T-helper 2 cell treated with Interferon-gamma antibody and Interleukin-4, amounts not matched to agents 5 μg/mL and 100 μg/mL, for 36 hours (primary cell): ENCODE data around the gene DISP3.

Source experiments
- DNase-seq: peaks from one replicate; pipeline ENCODE4 v3.0.0; 2021; ENCODE audit warnings: low spot score
- H3K27ac Mint-ChIP-seq: one replicate; pipeline ENCODE4 v1.8.0; 2021; ENCODE audit warnings: mild to moderate bottlenecking, mixed read lengths
- H3K27me3 Mint-ChIP-seq: one replicate; pipeline ENCODE4 v1.8.0; 2021; ENCODE audit warnings: low read depth, mixed read lengths
- H3K36me3 Mint-ChIP-seq: one replicate; pipeline ENCODE4 v1.8.0; 2021; ENCODE audit warnings: low read depth, mixed read lengths
- H3K4me1 Mint-ChIP-seq: one replicate; pipeline ENCODE4 v1.8.0; 2021; ENCODE audit warnings: low read depth, mixed read lengths
- H3K4me3 Mint-ChIP-seq: one replicate; pipeline ENCODE4 v1.8.0; 2022; ENCODE audit warnings: mild to moderate bottlenecking, moderate library complexity, mixed read lengths
- H3K9me3 Mint-ChIP-seq: one replicate; pipeline ENCODE4 v1.8.0; 2021; ENCODE audit warnings: mixed read lengths

DISP3 gene

DNA sequence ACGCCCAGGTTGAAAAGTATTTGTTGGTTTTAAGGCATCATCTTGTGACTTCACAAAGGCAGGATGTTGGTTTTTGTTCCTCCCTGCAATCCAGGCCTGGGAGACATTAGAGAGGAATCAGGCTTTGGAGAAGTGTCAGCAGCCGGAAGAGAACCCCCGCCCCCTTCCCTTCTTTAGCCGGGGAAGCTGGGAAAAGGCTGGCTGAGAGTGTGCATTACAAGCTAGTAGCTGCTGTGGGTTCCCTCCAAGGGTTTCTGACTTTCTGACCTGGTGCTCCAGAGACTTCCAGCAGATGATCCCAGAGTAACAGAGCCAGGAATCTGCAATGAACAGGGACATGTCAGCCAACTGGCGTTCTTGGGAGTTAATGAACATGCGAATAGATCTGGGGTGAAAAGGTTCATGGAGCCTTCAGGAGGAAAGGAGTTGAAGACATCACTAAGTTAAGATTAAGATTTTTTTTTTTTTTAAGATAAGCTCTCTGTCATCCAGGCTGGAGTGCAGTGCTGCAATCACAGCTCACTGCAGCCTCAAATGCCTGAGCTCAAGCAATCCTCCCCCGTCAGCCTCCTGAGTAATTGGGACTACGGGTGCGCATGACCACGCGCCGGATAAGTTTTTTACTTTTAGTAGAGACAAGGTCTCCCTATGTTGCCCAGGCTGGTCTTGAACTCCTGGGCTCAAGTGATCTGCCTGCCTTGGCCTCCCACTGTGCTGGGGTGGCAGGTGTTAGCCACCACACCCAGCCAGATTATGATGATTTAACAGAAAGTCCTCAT, 7.5 kb downstream of the DISP3 start:
- H3K36me3 Mint-ChIP-seq, result no peaks in the 10 kb centered on the region
- no peak overlapping the region for H3K4me3 Mint-ChIP-seq
- H3K27ac Mint-ChIP-seq, result no peak overlapping the region
- no peaks in the 10 kb centered on the region for H3K9me3 Mint-ChIP-seq
- H3K4me1 Mint-ChIP-seq, result no peaks in the 10 kb centered on the region
- H3K27me3 Mint-ChIP-seq, result peaks cover 4% of the 10 kb centered on the region
- DNase-seq, result no peak

DNA sequence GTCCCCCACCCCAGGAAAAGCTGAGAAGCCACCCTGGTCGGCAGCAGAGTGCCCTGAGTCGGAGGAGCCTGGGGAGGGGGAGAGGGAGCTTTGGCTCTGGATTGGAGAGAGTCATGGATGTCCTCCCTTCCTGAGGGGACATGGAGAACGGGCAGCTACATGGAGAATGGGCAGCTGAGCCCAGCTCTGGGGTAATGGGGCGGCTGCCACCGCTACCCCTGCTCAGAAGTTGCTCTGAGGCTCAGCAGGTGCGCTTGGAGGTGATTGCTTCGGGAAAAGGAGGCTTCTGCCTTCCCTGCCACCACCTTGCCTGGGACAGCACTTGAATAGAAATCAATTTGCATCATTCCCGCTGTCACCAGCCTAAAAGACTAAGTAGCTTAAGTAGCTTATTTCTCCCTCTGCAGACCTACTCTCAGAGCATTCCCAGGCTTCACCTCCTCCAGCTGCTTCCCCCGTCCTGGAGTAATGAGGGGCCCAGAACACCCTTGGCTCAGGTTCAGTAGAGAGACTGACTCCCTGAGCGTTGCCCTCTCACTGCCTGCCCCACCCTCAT, 8.3 kb downstream of the DISP3 start:
- no peak for DNase-seq
- Mint-ChIP-seq H3K27ac (no peak overlapping the region), H3K9me3 (no peaks in the 10 kb centered on the region), H3K4me1 (no peaks in the 10 kb centered on the region), H3K27me3 (peaks cover 2% of the 10 kb centered on the region), H3K36me3 (no peaks in the 10 kb centered on the region), H3K4me3 (no peak overlapping the region)

DNA sequence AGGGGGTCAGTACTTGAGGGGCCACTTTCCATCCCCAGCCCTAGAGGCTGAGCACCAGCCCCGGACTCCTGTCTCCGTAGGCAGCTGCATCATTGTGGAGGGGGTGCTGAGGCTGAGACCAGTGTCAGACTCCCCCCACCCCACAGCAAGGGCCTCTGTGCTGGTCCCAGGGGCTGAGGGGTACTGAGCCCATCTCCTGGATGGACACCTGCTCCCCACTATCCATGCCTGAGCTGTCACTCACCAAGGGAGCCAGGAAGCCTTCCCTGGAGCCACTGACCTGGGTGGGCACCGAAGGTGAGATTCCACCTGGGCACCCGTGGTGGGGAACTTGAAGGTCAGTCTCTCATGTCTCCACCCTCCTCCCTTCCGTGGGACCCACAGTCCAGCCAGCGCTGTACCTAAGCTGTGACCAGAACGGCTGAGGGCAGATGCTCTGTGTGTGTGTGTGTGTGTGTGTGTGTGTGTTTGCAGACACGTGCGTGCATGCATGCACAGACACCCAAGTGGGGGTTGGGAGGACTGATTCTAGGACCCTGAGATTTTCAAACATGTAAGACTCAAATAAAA, 9.3 kb downstream of the DISP3 start:
- Mint-ChIP-seq H3K27me3 (peaks cover 2% of the 10 kb centered on the region), H3K4me3 (no peak overlapping the region), H3K36me3 (no peaks in the 10 kb centered on the region), H3K27ac (no peak overlapping the region), H3K4me1 (no peaks in the 10 kb centered on the region), H3K9me3 (no peaks in the 10 kb centered on the region)
- no peak for DNase-seq

DNA sequence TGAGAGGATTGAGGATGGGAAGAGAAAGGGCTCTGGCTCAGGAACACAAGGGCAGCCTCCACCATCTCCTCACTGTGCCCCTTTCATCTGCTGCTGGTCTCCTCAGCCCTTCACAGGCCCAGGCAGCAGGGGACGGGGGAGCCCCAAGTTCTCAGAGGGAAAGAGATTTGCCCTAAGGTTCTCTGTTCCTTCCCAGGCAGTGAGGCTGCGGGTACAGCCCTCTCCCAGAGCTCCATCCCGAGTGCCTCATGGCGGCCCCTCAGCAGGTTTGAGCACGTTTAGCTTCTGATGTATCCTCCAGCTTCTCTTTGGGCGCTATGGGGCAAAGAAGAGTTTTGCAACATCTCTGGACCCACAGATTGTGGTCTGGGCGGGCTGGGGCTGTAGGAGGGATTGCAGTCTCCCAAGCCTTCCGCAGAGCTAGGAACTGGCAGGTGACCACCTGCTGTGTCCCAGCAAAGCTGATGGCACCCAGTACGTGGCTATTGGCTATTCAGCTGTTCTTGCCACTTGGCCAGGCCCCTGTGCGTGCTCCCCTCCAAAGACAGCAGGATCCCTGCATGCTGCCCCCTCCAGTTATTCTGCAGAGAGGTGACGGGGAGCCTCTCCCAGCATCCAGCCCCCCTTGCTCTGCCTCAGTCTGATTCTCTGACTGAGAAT, 10.1 kb downstream of the DISP3 start:
- no peak overlapping the region for H3K4me3 Mint-ChIP-seq
- H3K27me3 Mint-ChIP-seq, result peaks cover 2% of the 10 kb centered on the region
- no peaks in the 10 kb centered on the region for H3K4me1 Mint-ChIP-seq
- no peak overlapping the region for H3K27ac Mint-ChIP-seq
- DNase-seq, result no peak
- H3K36me3 Mint-ChIP-seq, result no peaks in the 10 kb centered on the region
- no peaks in the 10 kb centered on the region for H3K9me3 Mint-ChIP-seq

DNA sequence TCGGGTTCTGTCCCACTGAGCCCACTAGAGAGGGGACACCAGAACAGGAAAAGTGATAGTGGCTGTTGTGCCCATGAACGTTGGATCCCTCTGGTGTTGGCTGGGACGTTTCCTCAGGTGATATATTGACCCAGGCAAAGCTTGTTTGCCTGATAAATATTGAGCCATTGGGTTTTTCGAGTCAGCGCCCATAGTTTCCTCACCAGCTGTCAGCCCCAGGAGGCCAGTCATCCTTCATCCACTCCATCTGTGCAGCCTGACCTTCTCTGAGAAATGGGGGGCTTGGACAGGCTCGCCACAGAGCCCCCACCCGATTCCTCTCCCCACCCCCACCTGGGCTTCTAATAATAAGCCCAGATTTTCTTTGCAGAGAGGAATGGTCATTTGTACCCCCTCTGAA, 13.3 kb downstream of the DISP3 start:
- H3K4me1 Mint-ChIP-seq, result no peaks in the 10 kb centered on the region
- H3K9me3 Mint-ChIP-seq, result no peaks in the 10 kb centered on the region
- no peak overlapping the region for H3K4me3 Mint-ChIP-seq
- no peaks in the 10 kb centered on the region for H3K27me3 Mint-ChIP-seq
- no peak overlapping the region for H3K27ac Mint-ChIP-seq
- H3K36me3 Mint-ChIP-seq, result no peaks in the 10 kb centered on the region
- DNase-seq, result no peak

DNA sequence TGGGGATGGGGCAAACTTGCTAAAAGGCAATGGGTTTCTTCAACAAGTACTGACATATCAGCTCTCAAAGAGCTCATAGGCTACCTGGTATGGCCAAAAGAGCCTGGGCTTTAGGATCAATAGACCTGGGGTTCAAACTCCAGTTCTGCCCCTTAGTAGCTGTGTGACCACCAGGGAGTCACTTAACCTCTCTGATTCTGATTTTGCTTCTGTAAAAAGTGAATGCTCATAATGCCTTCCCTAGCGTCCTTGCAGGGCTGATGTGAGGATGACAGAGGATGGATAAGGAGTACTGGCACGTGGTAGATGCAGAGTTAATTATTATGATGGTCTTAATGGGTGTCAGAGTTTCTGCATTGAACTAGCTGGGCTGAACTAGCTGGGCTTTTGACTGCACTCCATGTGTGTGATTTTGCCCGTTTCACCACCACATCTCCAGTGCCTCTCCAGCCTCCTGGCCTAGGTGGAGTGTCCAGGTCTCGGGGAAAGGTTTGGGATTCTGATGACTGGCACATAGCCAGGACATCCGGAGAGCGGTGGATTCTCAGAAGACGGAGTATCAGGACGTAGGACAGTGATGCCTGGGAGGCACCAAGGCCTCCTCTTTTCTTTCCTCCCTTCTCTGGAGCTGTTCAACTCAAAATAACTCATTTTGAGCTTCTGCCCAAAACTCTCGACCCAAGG, 15.2 kb downstream of the DISP3 start:
- H3K4me1 Mint-ChIP-seq, result no peaks in the 10 kb centered on the region
- H3K4me3 Mint-ChIP-seq, result no peak overlapping the region
- H3K27ac Mint-ChIP-seq, result no peak overlapping the region
- no peaks in the 10 kb centered on the region for H3K27me3 Mint-ChIP-seq
- no peak for DNase-seq
- H3K36me3 Mint-ChIP-seq, result no peaks in the 10 kb centered on the region
- no peaks in the 10 kb centered on the region for H3K9me3 Mint-ChIP-seq

DNA sequence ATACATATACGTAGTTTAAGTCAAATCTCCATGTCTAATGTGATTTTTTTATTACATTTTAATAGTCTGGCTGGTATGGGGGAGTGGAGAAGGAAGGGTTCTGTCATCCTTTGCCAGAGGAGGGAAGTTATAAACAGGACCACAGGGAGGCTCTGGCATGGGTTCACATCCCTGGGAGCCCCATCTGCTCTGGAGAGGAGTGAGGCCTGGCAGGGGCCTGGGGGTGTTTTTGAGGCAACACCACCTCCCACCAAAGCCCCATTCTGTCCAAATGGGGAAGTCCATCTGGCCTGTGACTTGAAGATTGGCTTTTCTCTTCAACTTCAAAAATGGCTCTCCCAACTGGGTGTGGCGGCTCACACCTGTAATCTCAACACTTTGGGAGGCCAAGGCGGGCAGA, 15.8 kb downstream of the DISP3 start:
- no peaks in the 10 kb centered on the region for H3K9me3 Mint-ChIP-seq

DNA sequence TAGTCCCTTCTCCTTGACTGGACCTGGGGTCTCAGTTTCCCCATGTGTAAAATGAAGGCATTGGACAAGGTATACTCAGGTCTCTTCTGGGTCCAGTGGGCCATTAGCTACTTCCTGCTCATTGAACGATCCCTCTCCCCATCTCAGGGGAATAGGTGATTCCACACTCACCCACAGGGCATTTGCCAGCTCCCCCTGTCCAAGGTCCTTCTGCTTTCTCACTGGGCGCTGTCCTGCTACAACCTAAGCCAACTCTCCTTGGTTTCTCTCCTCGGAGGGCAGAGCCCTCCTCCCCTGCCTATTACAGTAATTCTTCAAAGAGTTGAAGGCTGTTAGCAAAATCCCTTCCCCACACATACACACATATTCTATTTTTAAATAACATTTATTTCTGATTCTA, 16.6 kb downstream of the DISP3 start:
- no peak overlapping the region for H3K4me3 Mint-ChIP-seq
- H3K4me1 Mint-ChIP-seq, result no peaks in the 10 kb centered on the region
- no peaks in the 10 kb centered on the region for H3K36me3 Mint-ChIP-seq

More for the DNA sequence above, 15.8 kb downstream of the DISP3 start:
- DNase-seq, result no peak
- Mint-ChIP-seq H3K4me1 (no peaks in the 10 kb centered on the region), H3K4me3 (no peak overlapping the region), H3K36me3 (no peaks in the 10 kb centered on the region), H3K27ac (no peak overlapping the region), H3K27me3 (no peaks in the 10 kb centered on the region)

DNA sequence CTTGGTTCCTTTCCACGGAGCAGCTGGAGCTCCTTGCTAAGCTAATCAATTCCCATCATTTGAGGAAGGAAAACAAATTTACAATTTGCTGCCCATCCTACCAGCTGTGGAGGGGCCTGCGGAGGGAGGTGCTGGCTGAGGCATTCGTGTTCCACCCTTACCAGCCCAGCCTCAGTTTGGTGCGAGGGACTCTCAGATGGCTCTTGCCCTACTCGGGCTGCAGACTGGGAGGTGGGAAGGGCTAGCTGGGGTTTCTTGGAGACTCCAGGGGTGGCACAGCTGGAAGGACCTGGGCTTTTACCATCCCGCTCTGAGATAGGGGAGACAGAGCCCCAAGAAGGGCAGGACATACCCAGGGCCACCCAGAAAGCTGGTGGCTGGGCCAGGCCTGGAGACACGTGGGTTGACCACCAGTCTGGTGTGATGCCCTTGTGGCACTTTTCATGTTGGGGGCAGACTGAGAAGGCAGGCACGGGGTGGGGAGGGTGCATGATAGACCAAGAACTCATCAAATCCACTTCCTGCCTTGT, 17.7 kb downstream of the DISP3 start:
- H3K4me3 Mint-ChIP-seq, result no peak overlapping the region
- no peak for DNase-seq
- no peaks in the 10 kb centered on the region for H3K27me3 Mint-ChIP-seq
- no peak overlapping the region for H3K27ac Mint-ChIP-seq
- no peaks in the 10 kb centered on the region for H3K4me1 Mint-ChIP-seq
- no peaks in the 10 kb centered on the region for H3K9me3 Mint-ChIP-seq
- no peaks in the 10 kb centered on the region for H3K36me3 Mint-ChIP-seq

More for the DNA sequence above, 16.6 kb downstream of the DISP3 start:
- no peak for DNase-seq
- Mint-ChIP-seq H3K9me3 (no peaks in the 10 kb centered on the region), H3K27ac (no peak overlapping the region), H3K27me3 (no peaks in the 10 kb centered on the region)

DNA sequence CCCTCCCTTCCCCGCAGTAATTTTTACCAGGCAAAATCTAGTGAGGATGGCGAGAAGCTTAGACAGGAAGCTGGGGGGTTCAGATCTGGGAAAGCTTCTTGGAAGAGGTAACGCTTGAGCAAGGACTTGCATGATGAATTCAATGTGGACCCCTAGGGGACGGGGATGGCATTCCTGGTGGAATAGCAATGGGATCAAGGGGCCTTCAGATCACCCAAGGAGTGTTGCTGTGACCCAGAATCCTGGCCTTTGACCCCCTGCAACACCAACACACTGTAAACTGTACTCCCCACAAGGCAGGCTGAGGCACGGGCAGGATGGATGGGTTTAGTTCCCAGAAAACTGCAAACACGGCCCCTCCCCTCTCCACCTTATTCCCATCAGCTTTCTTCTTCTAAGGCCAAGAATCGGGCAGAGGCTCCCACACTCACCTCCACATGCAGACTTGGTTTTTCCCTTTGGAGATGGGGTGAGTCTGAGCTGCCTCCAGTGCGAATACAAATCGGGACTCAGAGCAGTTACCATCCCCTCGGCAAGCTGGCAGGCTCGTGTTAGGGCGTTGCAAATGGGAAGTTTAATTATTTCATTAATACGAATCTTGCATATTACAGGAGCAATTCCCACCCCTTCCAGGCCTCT, 20.1 kb downstream of the DISP3 start:
- no peak overlapping the region for H3K27ac Mint-ChIP-seq

DNA sequence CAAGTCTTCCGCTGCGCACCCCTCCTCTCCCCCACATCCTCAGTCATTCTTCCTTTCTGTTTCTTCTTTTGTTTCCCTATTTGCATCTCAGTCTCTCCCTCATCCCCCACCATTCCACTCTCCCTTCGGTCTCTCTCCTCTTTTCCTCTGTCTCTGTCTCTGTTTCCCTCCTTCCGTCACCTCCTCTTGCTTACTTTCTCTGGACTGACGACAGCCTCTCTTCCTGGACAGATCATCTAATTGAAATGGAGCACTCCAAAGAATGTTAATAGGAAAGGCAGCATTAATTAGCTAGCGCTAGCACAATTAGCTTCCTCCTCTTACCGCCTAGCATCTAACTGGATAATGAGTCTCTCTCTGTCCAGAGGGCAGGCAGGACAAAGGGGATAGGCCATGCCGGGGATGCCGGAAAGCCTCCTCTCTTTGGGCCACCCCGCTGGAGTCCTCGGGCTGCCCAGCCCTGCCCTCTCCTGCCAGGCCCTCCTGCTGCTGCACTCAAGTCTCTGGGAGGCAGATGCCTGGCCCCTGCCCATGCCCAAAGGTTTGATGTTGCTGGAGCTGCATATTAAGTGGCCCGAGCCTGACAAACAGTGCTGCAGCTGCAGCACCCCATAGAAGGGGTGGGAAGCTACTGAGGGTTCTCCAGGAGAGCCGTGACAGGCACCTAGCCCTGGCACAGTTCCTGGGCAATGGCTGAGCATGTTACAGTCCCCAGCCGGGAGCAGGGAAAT, 20.8 kb downstream of the DISP3 start:
- no peak for DNase-seq
- no peaks in the 10 kb centered on the region for H3K36me3 Mint-ChIP-seq
- no peak overlapping the region for H3K27ac Mint-ChIP-seq
- peaks cover 14% of the 10 kb centered on the region for H3K9me3 Mint-ChIP-seq
- H3K4me3 Mint-ChIP-seq, result no peak overlapping the region
- H3K27me3 Mint-ChIP-seq, result no peaks in the 10 kb centered on the region
- H3K4me1 Mint-ChIP-seq, result no peaks in the 10 kb centered on the region

More for the DNA sequence above, 20.1 kb downstream of the DISP3 start:
- Mint-ChIP-seq H3K4me3 (no peak overlapping the region), H3K36me3 (no peaks in the 10 kb centered on the region), H3K4me1 (no peaks in the 10 kb centered on the region), H3K27me3 (no peaks in the 10 kb centered on the region), H3K9me3 (peaks cover 9% of the 10 kb centered on the region)
- DNase-seq, result no peak

DNA sequence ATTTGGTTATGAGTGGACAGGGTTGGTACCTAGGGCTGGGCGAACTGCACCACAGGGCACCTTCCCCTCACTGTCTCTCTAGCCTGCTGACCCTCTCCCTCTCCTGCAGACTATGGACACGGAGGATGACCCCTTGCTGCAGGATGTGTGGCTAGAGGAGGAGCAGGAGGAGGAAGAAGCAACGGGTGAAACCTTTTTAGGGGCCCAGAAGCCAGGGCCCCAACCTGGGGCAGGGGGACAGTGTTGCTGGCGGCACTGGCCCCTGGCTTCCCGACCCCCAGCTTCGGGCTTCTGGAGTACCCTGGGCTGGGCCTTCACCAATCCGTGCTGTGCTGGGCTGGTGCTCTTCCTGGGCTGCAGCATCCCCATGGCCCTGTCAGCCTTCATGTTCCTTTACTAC, 21.9 kb downstream of the DISP3 start:
- Mint-ChIP-seq H3K9me3 (peaks cover 24% of the 10 kb centered on the region), H3K4me3 (no peak overlapping the region), H3K27ac (no peak overlapping the region), H3K27me3 (no peaks in the 10 kb centered on the region), H3K4me1 (no peaks in the 10 kb centered on the region), H3K36me3 (no peaks in the 10 kb centered on the region)
- DNase-seq, result no peak

DNA sequence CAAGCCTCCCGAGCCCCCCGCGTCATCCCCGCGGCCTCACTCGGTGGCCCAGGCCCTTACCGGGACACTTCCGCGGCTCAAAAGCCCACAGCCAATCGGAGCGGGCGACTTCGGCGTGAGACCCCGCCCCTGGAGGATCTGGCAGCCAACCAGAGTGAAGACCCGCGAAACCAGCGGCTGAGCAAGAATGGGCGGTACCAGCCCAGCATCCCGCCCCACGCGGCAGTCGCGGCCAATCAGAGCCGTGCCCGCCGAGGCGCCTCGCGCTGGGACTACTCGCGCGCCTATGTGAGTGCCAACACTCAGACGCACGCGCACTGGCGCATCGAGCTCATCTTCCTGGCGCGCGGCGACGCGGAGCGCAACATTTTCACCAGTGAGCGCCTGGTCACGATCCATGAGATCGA, 22.5 kb downstream of the DISP3 start:
- peaks cover 30% of the 10 kb centered on the region for H3K9me3 Mint-ChIP-seq
- H3K27me3 Mint-ChIP-seq, result no peaks in the 10 kb centered on the region
- no peak overlapping the region for H3K4me3 Mint-ChIP-seq
- H3K4me1 Mint-ChIP-seq, result no peaks in the 10 kb centered on the region
- DNase-seq, result no peak
- H3K27ac Mint-ChIP-seq, result no peak overlapping the region
- peaks cover 1% of the 10 kb centered on the region for H3K36me3 Mint-ChIP-seq
